OCI-LY1 (cell line): ENCODE measurements around the gene TDRD5.

Experiments used
- H2AFZ ChIP-seq: fragments of 200-600 bp; sonication (generic), shearing (Covaris generic); 2 replicates; pipeline ENCODE4 v1.6.0; 2014; ENCODE audit warnings: antibody characterized with exemption, mild to moderate bottlenecking, low read length
- H3F3A ChIP-seq: fragments of 200-600 bp; sonication (generic), shearing (Covaris generic); 2 replicates; pipeline ENCODE4 v1.6.0; 2014; ENCODE audit warnings: mild to moderate bottlenecking, antibody characterized with exemption, low read length, moderate library complexity; ENCODE audit not compliant: insufficient read depth
- H3K27ac ChIP-seq: fragments of 200-600 bp; sonication (generic); 2 replicates; pipeline ENCODE4 v1.5.1; 2014; ENCODE audit warnings: low read length, mixed run types, mild to moderate bottlenecking, low read depth; ENCODE audit not compliant: poor library complexity, severe bottlenecking
- H3K27me3 ChIP-seq: fragments of 200-600 bp; sonication (generic); 2 replicates; pipeline ENCODE4 v1.6.0; 2014; ENCODE audit warnings: antibody characterized with exemption, mild to moderate bottlenecking, low read length, moderate library complexity; ENCODE audit not compliant: insufficient read depth
- H3K36me3 ChIP-seq: fragments of 200-600 bp; sonication (generic); 2 replicates; pipeline ENCODE4 v1.6.1; 2014; ENCODE audit warnings: mild to moderate bottlenecking, antibody characterized with exemption, low read length, moderate library complexity, mixed read lengths; ENCODE audit not compliant: insufficient read depth
- H3K4me1 ChIP-seq: fragments of 200-600 bp; sonication (generic); 2 replicates; pipeline ENCODE4 v1.5.1; 2014; ENCODE audit warnings: mild to moderate bottlenecking, low read length, moderate library complexity; ENCODE audit not compliant: insufficient read depth, severe bottlenecking
- H3K4me2 ChIP-seq: fragments of 200-600 bp; sonication (generic), shearing (Covaris generic); 2 replicates; pipeline ENCODE4 v1.6.1; 2014; ENCODE audit warnings: low read length
- H3K4me3 ChIP-seq: fragments of 200-600 bp; sonication (generic); 2 replicates; pipeline ENCODE4 v1.5.1; 2014; ENCODE audit warnings: low read length, low read depth, mild to moderate bottlenecking, mixed read lengths; ENCODE audit not compliant: poor library complexity, severe bottlenecking
- H3K79me2 ChIP-seq: fragments of 200-600 bp; shearing (Covaris generic); 2 replicates; pipeline ENCODE4 v1.6.1; 2016; ENCODE audit warnings: mixed run types, low read length, mixed read lengths; ENCODE audit not compliant: insufficient read depth
- H3K9ac ChIP-seq: fragments of 200-600 bp; sonication (generic), shearing (Covaris generic); 2 replicates; pipeline ENCODE4 v1.6.1; 2014; ENCODE audit warnings: mild to moderate bottlenecking, low read length, mixed read lengths
- H3K9me2 ChIP-seq: fragments of 200-600 bp; sonication (generic), shearing (Covaris generic); 2 replicates; pipeline ENCODE4 v1.6.1; 2014; ENCODE audit warnings: low read depth, mild to moderate bottlenecking, low read length, mixed read lengths
- H3K9me3 ChIP-seq: fragments of 200-600 bp; shearing (Covaris generic); 2 replicates; pipeline ENCODE4 v1.6.1; 2014; ENCODE audit warnings: low read length, mixed read lengths
- H4K20me1 ChIP-seq: fragments of 200-600 bp; sonication (generic), shearing (Covaris generic); 2 replicates; pipeline ENCODE4 v1.6.0; 2016; ENCODE audit warnings: mild to moderate bottlenecking, low read length; ENCODE audit not compliant: insufficient read depth
- CTCF ChIP-seq: fragments of 200-600 bp; sonication (generic), shearing (Covaris generic); IDR thresholded peaks from 2 replicates; pipeline ENCODE4 v1.5.1; 2017; ENCODE audit warnings: mild to moderate bottlenecking, antibody characterized with exemption, low read length, moderate library complexity, mixed read lengths
- EZH2 ChIP-seq: fragments of 200-600 bp; sonication (generic), shearing (Covaris generic); IDR thresholded peaks from 2 replicates; pipeline ENCODE4 v1.8.0; 2017; ENCODE audit warnings: borderline replicate concordance, mixed run types, mild to moderate bottlenecking, antibody characterized with exemption, low read length, moderate library complexity, mixed read lengths

Gene TDRD5

GRCh38 chr1:179702946-179703539 is 111.4 kb downstream of the TDRD5 start:
- Histone ChIP-seq H3K9ac (no peak overlapping the region), H3K9me3 (no peaks in the 10 kb centered on the region), H4K20me1 (no peaks in the 10 kb centered on the region), H3K4me3 (no peak overlapping the region), H3K36me3 (no peaks in the 10 kb centered on the region), H3K27me3 (no peaks in the 10 kb centered on the region), H3K9me2 (no peaks in the 10 kb centered on the region), H2AFZ (no peak overlapping the region), H3F3A (no peaks in the 10 kb centered on the region), H3K27ac (no peak overlapping the region), H3K4me2 (no peak overlapping the region), H3K4me1 (no peaks in the 10 kb centered on the region), H3K79me2 (no peaks in the 10 kb centered on the region)
- TF ChIP-seq CTCF, result no peak
- TF ChIP-seq EZH2, result no peak

GRCh38 chr1:179706339-179706941 is 114.8 kb downstream of the TDRD5 start:
- no peak overlapping the region for H3K4me3 ChIP-seq
- no peak overlapping the region for H3K9ac ChIP-seq
- H3K36me3 ChIP-seq, result no peaks in the 10 kb centered on the region
- no peak overlapping the region for H2AFZ ChIP-seq
- H3F3A ChIP-seq, result no peaks in the 10 kb centered on the region
- no peaks in the 10 kb centered on the region for H4K20me1 ChIP-seq
- no peaks in the 10 kb centered on the region for H3K4me1 ChIP-seq
- H3K9me3 ChIP-seq, result no peaks in the 10 kb centered on the region
- H3K79me2 ChIP-seq, result no peaks in the 10 kb centered on the region
- no peak overlapping the region for H3K4me2 ChIP-seq
- H3K27me3 ChIP-seq, result no peaks in the 10 kb centered on the region
- TF ChIP-seq EZH2 (no peak), CTCF (peak; percentile 80)
- H3K27ac ChIP-seq, result no peak overlapping the region
- no peaks in the 10 kb centered on the region for H3K9me2 ChIP-seq

GRCh38 chr1:179707406-179707805 is 115.8 kb downstream of the TDRD5 start:
- Histone ChIP-seq H3F3A (no peaks in the 10 kb centered on the region), H3K4me1 (no peaks in the 10 kb centered on the region), H3K79me2 (no peaks in the 10 kb centered on the region), H3K27ac (no peak overlapping the region), H3K27me3 (no peaks in the 10 kb centered on the region), H3K36me3 (no peaks in the 10 kb centered on the region), H3K4me2 (no peak overlapping the region), H3K4me3 (no peak overlapping the region), H2AFZ (no peak overlapping the region), H4K20me1 (no peaks in the 10 kb centered on the region), H3K9ac (no peak overlapping the region), H3K9me2 (no peaks in the 10 kb centered on the region), H3K9me3 (no peaks in the 10 kb centered on the region)
- no peak for TF ChIP-seq CTCF
- TF ChIP-seq EZH2, result no peak
